Measurements from ENCODE around the gene OSTN. TPM values are rescaled to one million over a fixed set of nuclear protein-coding genes. Genes with fewer than 3 reads are reported as not detected.

The OSTN gene
- total RNA-seq, 2 experiments from 2014 or later: not detected

GRCh38 chr3:191192941-191193340 is 6.1 kb upstream of the OSTN start:
- DNase-seq: no peak
- no peaks in the 10 kb centered on the region for H3K36me3 Mint-ChIP-seq (ENCODE audit: low read depth)
- no peak overlapping the region for H3K27ac Mint-ChIP-seq
- no peaks in the 10 kb centered on the region for H3K4me1 Mint-ChIP-seq
- ChIA-PET POLR2A (no interaction called here), CTCF (no interaction called here)
- no peaks in the 10 kb centered on the region for H3K9me3 Mint-ChIP-seq
- H3K4me3 Mint-ChIP-seq: no peak overlapping the region
- H3K27me3 Mint-ChIP-seq: no peaks in the 10 kb centered on the region

GRCh38 chr3:191197761-191198306 is 1.2 kb upstream of the OSTN start:
- no peak overlapping the region for H3K4me3 Mint-ChIP-seq
- POLR2A ChIA-PET: no interaction called here
- H3K36me3 Mint-ChIP-seq (ENCODE audit: low read depth): no peaks in the 10 kb centered on the region
- H3K4me1 Mint-ChIP-seq: no peaks in the 10 kb centered on the region
- H3K27me3 Mint-ChIP-seq: no peaks in the 10 kb centered on the region
- H3K9me3 Mint-ChIP-seq: no peaks in the 10 kb centered on the region
- H3K27ac Mint-ChIP-seq: no peak overlapping the region
- CTCF ChIA-PET: no interaction called here
- no peak for DNase-seq

- Mint-ChIP-seq H3K27ac (no peak overlapping the region), H3K36me3 (ENCODE audit: low read depth) (no peaks in the 10 kb centered on the region), H3K4me1 (no peaks in the 10 kb centered on the region), H3K4me3 (no peak overlapping the region), H3K9me3 (no peaks in the 10 kb centered on the region), H3K27me3 (no peaks in the 10 kb centered on the region)
- ChIA-PET CTCF (no interaction called here), POLR2A (no interaction called here)
- DNase-seq: no peak
Measured at GRCh38 chr3:191198480-191198879, 561 bp upstream of the OSTN start.

GRCh38 chr3:191210032-191210431 is 11.0 kb downstream of the OSTN start:
- Mint-ChIP-seq H3K27ac (no peak overlapping the region), H3K36me3 (ENCODE audit: low read depth) (no peaks in the 10 kb centered on the region), H3K4me1 (no peaks in the 10 kb centered on the region), H3K9me3 (peaks cover 3% of the 10 kb centered on the region), H3K27me3 (no peaks in the 10 kb centered on the region), H3K4me3 (no peak overlapping the region)
- CTCF ChIA-PET: no interaction called here
- POLR2A ChIA-PET: no interaction called here
- no peak for DNase-seq

GRCh38 chr3:191216510-191216909 is 17.5 kb downstream of the OSTN start:
- no peaks in the 10 kb centered on the region for H3K4me1 Mint-ChIP-seq
- POLR2A ChIA-PET: no interaction called here
- H3K4me3 Mint-ChIP-seq: no peak overlapping the region
- no peak for DNase-seq
- H3K36me3 Mint-ChIP-seq (ENCODE audit: low read depth): no peaks in the 10 kb centered on the region
- no peaks in the 10 kb centered on the region for H3K27me3 Mint-ChIP-seq
- H3K9me3 Mint-ChIP-seq: peaks cover 5% of the 10 kb centered on the region
- CTCF ChIA-PET: no interaction called here
- no peak overlapping the region for H3K27ac Mint-ChIP-seq

- DNase-seq: no peak
- H3K4me3 Mint-ChIP-seq: no peak overlapping the region
- H3K36me3 Mint-ChIP-seq (ENCODE audit: low read depth): no peaks in the 10 kb centered on the region
- ChIA-PET CTCF (no interaction called here), POLR2A (no interaction called here)
- no peaks in the 10 kb centered on the region for H3K27me3 Mint-ChIP-seq
- H3K4me1 Mint-ChIP-seq: no peaks in the 10 kb centered on the region
- H3K27ac Mint-ChIP-seq: no peak overlapping the region
- peaks cover 5% of the 10 kb centered on the region for H3K9me3 Mint-ChIP-seq
Measured at GRCh38 chr3:191217301-191217700, 18.3 kb downstream of the OSTN start.

- POLR2A ChIA-PET: no interaction called here
- no peak overlapping the region for H3K27ac Mint-ChIP-seq
- no peaks in the 10 kb centered on the region for H3K4me1 Mint-ChIP-seq
Measured at GRCh38 chr3:191220908-191221307, 21.9 kb downstream of the OSTN start.

GRCh38 chr3:191221638-191222037 is 22.6 kb downstream of the OSTN start:
- ChIA-PET CTCF (no interaction called here), POLR2A (no interaction called here)
- no peaks in the 10 kb centered on the region for H3K27me3 Mint-ChIP-seq
- H3K9me3 Mint-ChIP-seq: no peaks in the 10 kb centered on the region
- H3K27ac Mint-ChIP-seq: no peak overlapping the region
- H3K4me3 Mint-ChIP-seq: no peak overlapping the region
- no peak for DNase-seq
- H3K36me3 Mint-ChIP-seq (ENCODE audit: low read depth): no peaks in the 10 kb centered on the region
- no peaks in the 10 kb centered on the region for H3K4me1 Mint-ChIP-seq

More at GRCh38 chr3:191220908-191221307, 21.9 kb downstream of the OSTN start:
- Mint-ChIP-seq H3K36me3 (ENCODE audit: low read depth) (no peaks in the 10 kb centered on the region), H3K4me3 (no peak overlapping the region), H3K27me3 (no peaks in the 10 kb centered on the region), H3K9me3 (peaks cover 3% of the 10 kb centered on the region)
- CTCF ChIA-PET: no interaction called here
- no peak for DNase-seq

- Mint-ChIP-seq H3K9me3 (no peaks in the 10 kb centered on the region), H3K36me3 (ENCODE audit: low read depth) (no peaks in the 10 kb centered on the region), H3K27me3 (no peaks in the 10 kb centered on the region), H3K4me1 (no peaks in the 10 kb centered on the region), H3K4me3 (no peak overlapping the region), H3K27ac (no peak overlapping the region)
- no peak for DNase-seq
- ChIA-PET POLR2A (no interaction called here), CTCF (no interaction called here)
Measured at GRCh38 chr3:191227541-191227940, 28.5 kb downstream of the OSTN start.

- DNase-seq: no peak
- CTCF ChIA-PET: no interaction called here
- POLR2A ChIA-PET: no interaction called here
- Mint-ChIP-seq H3K27ac (no peak overlapping the region), H3K9me3 (no peaks in the 10 kb centered on the region), H3K27me3 (no peaks in the 10 kb centered on the region), H3K36me3 (ENCODE audit: low read depth) (no peaks in the 10 kb centered on the region), H3K4me1 (peaks cover 3% of the 10 kb centered on the region), H3K4me3 (no peak overlapping the region)
Measured at GRCh38 chr3:191234216-191234615, 35.2 kb downstream of the OSTN start.

- ChIA-PET CTCF (no interaction called here), POLR2A (no interaction called here)
- H3K27ac Mint-ChIP-seq: no peak overlapping the region
- no peak for DNase-seq
- no peaks in the 10 kb centered on the region for H3K36me3 Mint-ChIP-seq (ENCODE audit: low read depth)
- no peak overlapping the region for H3K4me3 Mint-ChIP-seq
- peaks cover 3% of the 10 kb centered on the region for H3K4me1 Mint-ChIP-seq
- no peaks in the 10 kb centered on the region for H3K9me3 Mint-ChIP-seq
- no peaks in the 10 kb centered on the region for H3K27me3 Mint-ChIP-seq
Measured at GRCh38 chr3:191235331-191236314, 36.6 kb downstream of the OSTN start.

GRCh38 chr3:191236646-191237045 is 37.6 kb downstream of the OSTN start:
- Mint-ChIP-seq H3K36me3 (ENCODE audit: low read depth) (no peaks in the 10 kb centered on the region), H3K4me1 (peaks cover 3% of the 10 kb centered on the region), H3K9me3 (no peaks in the 10 kb centered on the region), H3K27ac (no peak overlapping the region), H3K27me3 (no peaks in the 10 kb centered on the region), H3K4me3 (no peak overlapping the region)
- CTCF ChIA-PET: no interaction called here
- POLR2A ChIA-PET: no interaction called here
- DNase-seq: no peak

GRCh38 chr3:191237047-191237882 is 38.2 kb downstream of the OSTN start:
- peaks cover 3% of the 10 kb centered on the region for H3K4me1 Mint-ChIP-seq
- H3K9me3 Mint-ChIP-seq: no peaks in the 10 kb centered on the region
- no peaks in the 10 kb centered on the region for H3K27me3 Mint-ChIP-seq
- no peak overlapping the region for H3K27ac Mint-ChIP-seq
- no peak for DNase-seq
- POLR2A ChIA-PET: no interaction called here
- CTCF ChIA-PET: no interaction called here
- no peak overlapping the region for H3K4me3 Mint-ChIP-seq
- H3K36me3 Mint-ChIP-seq (ENCODE audit: low read depth): no peaks in the 10 kb centered on the region
